Brain pericyte (primary cell): ENCODE results near the gene TM7SF3.
"Not testable (repeated sequence)": the region's sequence is repeated elsewhere in the genome, so short reads cannot be mapped to it uniquely, and the experiment has no call there.

Experiments
- DNase-seq: peaks from one replicate; pipeline ENCODE4 v3.0.0-alpha.2; 2012; ENCODE audit warnings: low read depth, low spot score

The TM7SF3 gene

DNA sequence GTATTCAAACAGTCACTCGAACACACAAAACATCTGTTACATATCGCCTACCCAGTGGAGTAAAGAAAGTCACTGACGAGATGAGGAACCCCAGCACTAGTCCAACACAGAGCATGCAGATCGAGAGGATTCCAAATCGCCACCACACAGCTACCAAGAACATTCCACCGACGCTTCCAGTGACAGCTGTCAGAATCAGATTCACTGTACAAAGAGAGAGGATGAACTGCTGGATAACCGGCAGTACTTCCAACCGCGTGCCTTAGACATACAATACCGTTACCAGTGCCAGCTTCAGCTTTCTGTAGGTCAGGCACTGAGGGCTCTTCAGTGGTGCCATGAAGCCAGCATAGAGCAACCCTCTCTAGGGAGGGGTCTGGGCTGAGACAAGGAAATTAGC is 34.5 kb downstream of the TM7SF3 start:
- no peak for DNase-seq

DNA sequence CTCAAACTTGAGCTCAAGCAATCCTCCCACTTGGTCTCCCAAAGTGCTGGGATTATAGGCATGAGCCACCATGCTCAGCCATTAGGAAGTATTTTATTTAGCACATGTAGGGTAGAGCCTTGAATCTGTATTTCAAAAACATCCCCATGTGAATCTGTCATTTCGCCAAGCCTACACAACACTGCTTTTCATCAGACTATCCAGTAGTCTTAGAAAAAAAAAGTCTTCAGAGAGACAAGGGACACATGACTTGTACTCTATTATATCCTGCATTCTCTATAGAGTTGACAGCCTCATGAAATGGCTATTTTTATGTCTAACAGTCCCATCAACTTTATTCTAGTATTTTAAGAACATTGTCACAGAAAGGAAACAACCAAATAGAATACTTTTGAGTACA is 35.4 kb downstream of the TM7SF3 start:
- no peak for DNase-seq

DNA sequence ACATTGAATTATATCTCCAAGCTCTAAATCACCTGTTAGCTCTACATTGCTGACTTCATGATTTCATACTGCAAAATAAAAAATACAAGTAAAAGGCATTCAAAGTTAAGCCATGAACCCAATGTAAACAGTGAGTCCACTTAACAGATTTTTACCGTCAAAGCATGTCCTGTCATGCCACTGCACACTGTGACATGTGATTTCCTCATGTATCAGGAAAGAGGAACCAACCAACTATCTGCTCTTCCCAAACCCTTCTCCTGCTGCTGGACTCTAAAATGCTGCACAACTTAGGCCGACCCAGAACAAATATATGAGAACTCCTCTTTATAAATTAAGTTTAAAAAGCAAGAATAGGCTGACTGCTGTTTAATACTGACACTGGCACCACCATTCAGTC is 37.5 kb downstream of the TM7SF3 start:
- no peak for DNase-seq

DNA sequence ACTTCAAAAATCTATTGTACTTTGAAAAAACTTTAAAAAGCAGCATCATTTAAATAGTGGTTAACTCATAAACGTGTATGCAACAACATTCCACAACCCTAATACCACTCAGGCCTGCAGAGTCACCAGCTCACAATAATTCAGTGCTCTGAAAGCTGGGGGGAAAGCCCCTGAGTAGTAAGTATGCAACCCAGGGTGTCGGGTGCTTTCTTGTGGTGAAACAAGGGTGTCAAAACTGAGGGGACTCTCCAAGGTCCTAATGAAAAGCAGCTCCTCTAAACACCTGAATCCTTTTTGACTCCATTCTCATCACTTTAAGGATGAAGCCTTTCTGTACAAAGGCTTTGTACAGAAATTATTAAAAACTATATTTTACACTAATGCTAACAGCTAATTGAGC is 42.2 kb downstream of the TM7SF3 start:
- DNase-seq, result no peak

DNA sequence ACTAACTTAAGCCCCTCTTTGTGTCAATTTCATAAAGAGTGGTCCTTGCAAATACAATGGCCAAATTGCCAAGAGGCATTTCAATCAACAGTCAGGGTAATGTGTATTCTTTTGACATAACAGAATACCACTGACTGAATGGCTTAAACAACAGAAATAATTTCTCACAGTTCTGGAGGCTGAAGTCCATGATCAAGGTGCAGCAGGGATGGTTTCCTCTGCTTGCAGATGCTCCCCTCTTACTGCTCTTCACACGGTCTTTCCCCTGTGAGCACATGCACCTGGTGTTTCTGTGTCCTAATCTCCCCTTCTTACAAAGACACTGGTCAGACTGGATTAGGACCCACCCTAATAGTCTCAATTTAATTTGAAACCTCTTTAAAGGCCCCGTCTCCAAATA is 44.0 kb downstream of the TM7SF3 start:
- no peak for DNase-seq

DNA sequence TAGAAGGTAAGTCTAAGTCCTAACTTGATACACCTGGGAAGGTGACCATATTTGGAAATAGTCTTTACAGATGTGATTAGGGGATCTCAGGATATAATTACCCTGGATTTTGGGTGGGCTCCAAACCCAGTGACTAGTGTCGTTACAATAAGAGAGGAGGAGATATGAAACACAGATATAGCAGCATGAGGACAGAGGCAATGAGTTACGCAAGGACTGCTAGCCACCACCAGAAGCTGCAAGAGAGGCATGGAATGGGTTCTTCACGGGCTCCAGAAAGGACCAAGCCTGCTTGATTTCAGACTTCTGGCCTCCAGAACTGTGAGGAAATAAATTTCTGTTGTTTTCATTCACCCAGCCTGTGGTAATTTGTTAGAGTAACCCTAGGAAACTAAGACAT is 47.3 kb downstream of the TM7SF3 start:
- no peak for DNase-seq

DNA sequence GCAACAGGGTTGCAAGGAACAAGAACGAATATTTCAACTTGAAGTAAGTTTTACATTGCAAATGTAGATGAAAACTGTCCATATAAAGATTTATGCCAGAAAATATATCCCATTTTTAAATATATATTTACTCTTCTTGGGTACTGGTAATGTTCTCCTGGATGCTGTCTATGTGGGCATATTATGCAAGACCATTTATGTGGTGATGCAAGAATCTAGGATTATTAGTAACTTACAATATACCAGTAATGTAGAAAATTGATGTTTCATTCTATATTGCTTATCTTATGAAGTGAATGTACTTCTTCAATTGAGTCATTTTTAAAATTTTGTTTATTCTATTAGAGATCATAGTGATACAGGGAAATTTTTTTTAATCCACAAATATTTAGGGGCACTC is 50.8 kb downstream of the TM7SF3 start:
- DNase-seq, result no peak

DNA sequence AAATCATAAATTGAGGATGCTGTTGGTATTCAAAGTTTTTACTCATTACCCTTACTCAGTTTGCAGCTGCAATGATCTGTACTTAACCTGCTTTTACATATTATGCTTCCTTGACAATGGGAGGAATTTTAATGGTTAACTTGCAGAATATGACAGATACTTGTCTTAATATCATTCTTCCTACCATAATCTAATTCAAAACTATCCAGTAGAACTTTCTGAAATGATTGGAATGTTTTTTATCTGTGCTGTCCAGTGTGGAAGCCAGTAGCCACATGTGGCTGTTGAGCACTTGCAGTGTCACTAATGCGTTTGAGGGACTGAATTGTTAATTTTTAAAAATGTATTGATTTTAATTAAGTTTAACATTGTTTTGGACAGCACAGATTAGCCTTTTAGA is 52.4 kb downstream of the TM7SF3 start:
- DNase-seq, result no peak

DNA sequence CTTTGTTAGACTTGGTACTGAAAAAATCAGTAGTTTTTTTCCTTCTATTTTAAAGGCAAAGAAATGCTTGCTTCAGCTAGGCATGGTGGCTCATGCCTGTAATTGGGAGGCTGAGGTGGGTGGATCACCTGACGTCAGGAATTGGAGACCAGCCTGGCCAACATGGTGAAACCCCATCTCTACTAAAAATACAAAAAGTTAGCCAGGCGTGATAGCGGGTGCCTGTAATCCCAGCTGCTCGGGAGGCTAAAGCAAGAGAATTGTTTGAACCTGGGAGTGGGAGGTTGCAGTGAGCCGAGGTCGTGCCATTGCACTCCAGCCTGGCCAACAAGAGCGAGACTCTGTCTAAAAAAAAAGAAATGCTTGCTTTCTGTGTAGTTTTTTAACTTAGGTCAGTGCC is 52.8 kb downstream of the TM7SF3 start:
- not testable (repeated sequence) for DNase-seq

DNA sequence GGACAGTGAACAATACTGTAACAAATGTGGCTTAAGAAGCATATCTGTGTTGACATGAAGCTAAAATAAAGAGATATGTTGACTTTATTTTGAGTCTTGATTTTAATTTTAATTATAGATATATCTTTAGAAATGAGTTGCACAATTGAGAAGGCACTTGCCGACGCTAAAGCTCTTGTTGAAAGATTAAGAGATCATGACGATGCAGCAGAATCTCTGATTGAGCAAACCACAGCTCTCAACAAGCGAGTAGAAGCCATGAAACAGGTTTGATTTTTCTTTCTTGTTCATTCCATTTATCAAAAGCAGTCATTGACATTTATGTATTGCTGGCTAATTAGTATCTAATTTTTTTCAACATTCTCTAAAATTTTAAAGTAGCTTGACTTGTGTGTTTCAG is 60.2 kb downstream of the TM7SF3 start:
- DNase-seq, result no peak

DNA sequence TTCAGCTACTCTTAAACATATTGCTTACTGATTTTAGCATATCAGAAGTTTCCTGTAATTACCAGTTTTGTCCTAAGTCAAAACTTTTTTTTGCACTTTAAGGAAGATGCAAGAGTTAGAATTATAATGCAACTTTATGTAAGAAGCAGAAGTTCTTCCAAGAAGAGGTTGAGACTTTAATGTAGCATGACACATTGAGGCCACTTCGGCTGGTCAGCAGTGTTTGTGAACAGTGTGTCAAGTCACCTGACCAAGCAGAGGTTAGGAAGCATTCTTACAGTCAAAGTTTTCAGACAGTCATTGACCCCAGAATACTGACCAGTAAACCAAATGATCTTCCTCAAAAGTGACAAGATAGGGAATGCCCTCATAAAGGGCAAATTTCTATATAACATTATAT is 60.7 kb downstream of the TM7SF3 start:
- no peak for DNase-seq

DNA sequence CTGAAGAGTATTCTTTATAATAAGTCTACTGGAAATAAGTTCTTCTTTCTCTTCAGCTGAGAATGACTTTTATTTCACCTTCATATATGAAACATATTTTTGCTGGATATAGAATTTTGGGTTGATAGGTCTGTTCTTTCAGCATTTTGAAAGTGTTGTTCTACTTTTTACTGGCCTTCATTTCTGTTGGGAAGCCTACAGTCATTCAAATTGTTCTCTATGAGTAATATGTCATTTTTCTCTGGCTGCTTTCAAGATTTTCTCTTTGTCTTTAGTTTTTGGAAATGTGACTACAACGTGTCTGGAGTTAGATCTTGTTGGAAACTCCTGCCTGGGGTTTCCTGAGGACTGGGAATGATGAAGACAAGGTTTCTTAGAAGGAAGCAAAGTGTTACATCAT is 65.9 kb downstream of the TM7SF3 start:
- no peak for DNase-seq

DNA sequence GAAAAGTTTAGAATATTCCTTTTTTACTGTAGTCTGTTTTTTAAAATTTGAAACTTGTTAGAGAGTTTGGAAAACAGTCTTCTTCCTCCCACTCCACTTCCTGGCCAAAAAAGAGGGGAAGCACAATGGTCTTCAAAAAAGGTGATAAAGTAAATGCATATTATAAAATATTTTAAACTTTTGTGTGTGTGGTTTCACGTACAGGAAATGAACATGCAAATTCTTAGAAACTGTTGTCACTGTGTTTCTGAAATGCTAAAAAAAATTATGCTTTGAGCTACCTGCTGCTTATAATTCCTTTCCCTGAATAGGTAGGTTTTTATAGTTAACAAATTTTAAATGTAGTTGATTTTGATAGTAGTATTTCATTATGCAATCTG is 73.0 kb downstream of the TM7SF3 start:
- DNase-seq, result no peak

DNA sequence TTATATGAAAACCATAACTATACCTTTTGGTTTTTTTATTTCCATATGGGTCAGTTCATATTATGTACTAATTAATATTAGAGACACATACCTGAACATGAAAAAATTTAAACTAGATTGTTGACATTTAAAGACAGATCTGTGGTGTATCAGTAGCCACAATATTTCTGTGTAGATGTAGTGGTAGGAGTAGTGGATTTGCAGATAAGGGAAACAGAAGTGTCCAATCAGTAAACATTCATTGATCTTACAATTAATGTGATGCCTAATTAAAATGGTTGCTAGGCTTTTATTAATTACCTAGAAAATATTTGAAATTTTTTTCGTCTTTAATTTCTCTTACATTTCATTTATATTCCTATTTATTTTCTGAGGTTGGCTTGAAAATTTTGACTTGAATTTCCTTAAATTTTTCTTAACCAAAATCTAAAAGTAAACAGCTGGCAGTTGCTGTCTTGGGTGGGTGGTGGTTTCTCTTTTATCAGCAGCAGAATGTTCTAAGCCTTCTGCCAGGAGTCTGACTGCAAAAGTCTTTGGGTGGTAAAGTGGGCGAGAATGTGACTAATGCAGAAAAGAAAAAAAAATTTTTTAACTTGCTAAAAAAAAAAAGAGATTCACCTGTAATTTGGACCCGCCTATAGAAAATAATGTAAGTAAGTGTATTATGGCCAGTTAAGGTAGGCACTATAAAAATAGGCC is 73.5 kb downstream of the TM7SF3 start:
- no peak for DNase-seq

DNA sequence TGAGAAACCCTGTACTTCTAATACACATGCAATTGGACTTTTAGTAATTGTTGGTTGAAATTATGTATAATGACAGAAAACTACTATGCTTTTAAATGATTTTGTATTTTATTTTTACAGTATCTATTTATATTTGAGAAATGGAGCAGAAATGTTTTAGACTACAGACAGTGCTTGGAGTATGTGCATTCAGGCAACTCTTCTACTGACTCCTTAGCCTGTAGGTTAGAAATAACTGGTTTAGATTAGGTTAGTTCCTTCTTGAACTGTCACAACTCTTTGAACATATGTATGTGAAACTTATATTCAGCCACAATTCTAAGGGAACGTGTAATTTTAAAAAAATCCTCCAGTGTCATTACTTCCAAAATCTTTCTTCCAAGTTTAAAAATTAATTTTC is 74.2 kb downstream of the TM7SF3 start:
- no peak for DNase-seq

DNA sequence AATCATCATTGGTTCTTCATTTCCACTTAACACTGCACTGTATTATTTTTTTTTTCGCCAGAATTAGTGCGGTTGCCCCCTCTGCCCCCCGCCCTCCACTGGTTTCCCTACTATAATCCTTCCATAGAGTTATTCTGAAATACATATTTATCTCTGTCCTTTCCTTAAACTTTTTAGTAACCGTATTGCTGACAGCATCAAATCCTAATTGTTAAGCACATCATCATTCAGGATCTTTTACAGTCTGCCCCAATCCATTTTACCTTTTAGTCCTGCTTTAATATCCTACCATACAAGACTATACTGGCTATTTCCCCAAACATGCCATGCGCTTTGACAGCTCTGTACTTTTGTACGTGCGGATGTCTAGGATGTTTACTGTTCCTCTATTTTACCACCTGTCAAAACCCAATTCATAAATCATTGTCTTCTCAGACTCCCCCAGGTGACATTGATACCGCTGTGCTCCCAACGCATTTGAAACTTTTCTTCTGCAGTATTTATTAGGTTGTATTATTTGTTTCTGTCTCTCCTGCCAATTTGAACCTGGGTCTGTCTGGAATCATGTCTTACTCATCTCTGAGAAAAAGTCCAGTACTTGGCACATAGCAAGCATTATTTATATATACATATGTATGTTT is 74.9 kb downstream of the TM7SF3 start:
- DNase-seq, result no peak

DNA sequence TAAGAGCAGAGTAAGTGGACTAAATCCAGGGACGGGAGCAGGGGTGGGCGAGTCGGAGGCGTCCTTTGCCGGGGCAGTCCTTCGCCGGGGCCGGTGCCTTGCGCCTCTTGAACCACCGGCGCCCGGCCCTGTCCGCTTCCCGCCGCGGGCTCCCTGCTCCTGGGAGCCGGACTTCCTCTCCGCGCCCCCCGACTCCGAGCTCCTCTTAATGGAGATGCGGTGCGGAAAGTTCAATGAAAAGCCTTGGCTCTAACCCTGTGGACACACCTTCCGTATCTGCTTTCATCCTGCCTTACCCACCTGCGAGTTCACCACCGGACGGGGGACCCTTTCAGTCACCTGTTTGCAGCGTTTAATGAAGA is 75.5 kb downstream of the TM7SF3 start:
- no peak for DNase-seq

DNA sequence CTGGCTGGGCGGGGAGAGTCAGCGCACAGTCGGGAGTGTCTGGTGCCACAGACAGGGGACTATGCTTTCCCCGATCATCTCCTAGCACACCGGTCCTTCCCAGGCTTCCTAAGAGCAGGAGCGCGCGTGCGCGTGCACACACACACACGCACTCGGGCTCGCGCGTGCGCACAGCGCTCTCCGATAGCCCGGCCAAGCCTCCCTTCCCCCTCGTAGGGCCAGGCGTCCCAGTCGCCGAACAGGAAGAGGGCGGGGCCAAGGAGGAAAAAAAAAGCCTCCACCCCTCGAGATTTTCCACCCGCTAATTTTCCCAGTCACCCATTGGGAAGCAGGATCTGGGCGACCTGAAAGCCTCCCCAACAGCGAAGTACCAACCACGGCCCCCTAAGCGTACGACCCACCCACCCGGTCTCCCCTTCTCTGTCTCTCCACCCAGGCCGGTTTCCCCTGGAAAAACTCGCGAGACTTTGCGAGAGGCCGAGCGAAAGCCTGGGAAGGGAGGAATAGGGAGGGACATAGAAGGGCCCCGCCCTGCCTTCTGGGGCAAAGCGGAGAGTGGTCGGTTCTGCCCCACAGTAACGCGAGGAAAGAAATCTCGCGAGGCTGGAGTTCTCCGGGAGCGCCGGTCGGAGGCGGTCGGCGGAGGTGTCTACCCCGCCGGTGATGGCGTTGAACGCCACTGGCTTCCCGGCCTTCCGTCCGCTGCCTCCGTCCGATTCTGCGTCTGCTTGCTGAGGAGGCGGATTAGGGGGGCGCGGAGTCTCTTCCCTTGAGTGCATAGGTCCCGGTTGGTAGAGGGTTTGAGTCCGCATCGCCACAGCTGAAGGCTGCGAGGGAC is 76.1 kb downstream of the TM7SF3 start, which contains the start of the genes FGFR1OP2 and INTS13:
Gene FGFR1OP2, plus strand, starts transcription at position 608 of the 838 bp plus-strand sequence. CDS start 15,689 bp downstream, outside the sequence.
Gene INTS13, minus strand, starts transcription at position 119 of the 838 bp plus-strand sequence. CDS start 1,178 bp downstream, outside the sequence.
- peak; percentile 94 for DNase-seq

DNA sequence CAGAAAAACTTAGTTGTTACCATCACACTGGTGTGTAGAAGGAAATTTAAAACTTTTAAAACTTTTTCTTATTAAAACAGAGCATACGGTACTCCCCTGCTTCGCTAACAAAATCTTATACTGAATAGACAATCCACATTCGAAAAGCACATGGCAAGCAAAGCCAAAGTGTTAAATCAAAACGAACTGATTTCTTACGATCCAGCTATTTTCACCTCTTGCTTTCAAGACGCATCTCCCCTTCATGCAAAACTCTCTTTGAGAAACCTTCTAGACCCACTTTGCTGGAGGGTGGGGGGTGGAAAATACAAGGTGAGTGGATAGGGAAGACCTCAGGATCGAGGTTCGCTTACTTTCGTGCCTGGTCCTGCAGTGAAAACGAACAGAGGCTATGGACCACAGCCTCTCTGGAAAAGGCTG is 76.7 kb downstream of the TM7SF3 start:
- no peak for DNase-seq

DNA sequence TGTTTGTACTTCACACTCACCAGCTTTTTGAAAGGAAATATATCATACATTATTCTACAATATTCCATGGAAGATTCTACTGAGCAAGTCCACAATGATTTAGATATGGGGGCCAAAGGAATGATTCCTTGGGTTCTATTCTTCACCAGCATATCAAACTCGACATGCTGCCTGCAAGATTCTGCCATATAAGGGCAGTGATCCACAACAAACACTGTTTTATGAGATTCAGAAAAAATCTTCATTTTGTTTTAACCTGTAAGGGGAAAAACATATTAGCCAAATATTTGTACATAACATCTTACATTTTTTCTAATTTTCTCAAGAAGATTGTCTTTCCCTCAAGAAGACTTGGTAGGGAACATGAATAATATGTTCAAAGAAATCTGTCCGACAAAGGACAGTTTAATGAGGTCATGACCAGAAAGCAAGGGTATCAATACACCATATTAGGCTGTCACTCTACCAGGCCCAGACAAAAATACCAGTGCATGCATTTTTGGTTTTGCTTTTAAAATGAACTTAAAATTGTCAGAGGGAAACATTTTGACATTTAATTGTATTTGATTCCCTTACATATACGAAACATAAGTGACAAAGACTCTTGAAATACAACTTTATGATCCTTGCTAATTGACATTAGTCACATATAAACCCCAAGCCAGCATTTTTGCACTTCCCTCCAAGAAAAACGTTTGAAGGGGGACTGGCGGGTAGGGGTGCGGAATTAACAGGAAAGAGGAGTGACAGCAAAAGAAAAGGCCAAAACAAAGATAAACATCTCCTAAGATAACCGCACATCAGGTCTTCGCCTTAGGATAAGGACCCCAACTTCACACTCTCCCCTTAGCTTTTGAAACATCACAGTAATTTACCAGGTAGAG is 77.4 kb downstream of the TM7SF3 start:
- DNase-seq, result no peak

DNA sequence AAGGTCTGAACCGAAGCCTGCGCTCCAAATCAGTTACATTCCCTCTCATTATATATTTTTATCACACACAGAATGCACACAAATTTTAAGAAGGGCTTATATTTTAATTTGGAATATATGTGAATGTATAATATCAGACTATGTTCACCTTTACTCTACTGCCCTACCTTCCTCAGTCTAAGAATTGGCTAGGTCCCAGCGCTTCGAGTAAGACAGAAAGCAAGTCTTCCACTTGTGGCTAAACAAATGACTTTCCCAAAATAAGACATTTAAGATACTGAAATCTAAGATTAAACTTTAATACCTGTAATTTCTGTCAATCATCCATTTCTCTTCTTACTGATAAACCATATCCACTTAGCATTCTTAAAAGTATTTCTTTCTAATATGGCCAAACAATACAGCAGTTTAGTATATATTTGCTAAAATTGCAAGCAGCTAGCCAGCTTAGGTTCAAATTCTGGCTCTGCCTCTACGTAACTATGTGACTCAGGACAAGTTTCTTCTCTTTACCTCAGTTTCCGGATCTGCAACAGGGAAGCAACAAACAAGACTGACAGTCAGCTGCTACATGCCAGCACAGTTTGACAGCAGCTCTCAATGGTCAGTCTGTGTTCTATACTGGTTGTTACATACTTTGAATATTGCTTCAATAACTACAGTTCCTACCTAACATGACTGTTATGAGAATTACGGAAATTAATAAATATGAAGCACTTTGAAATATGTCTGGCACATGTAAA is 78.4 kb downstream of the TM7SF3 start:
- no peak for DNase-seq
